SJCRH30 (cell line): ENCODE results near the gene BAZ1A. TPM values are rescaled to one million over a fixed set of nuclear protein-coding genes. Genes with fewer than 3 reads are reported as not detected.

ENCODE experiments used
- DNase-seq, 2 experiments: peaks; one replicate each; pipeline ENCODE4 v3.0.0-alpha.2; 2015 to 2020
- H3K27ac ChIP-seq: fragments of 250-450 bp; sonication (Bioruptor Pico); 2 replicates; pipeline ENCODE4 v1.5.1; 2020; ENCODE audit warnings: mild to moderate bottlenecking, moderate library complexity
- H3K27me3 ChIP-seq: fragments of 250-450 bp; sonication (Bioruptor Pico); 2 replicates; pipeline ENCODE4 v1.5.1; 2020; ENCODE audit warnings: mild to moderate bottlenecking, moderate library complexity
- H3K36me3 ChIP-seq: fragments of 250-450 bp; sonication (Bioruptor Pico); 2 replicates; pipeline ENCODE4 v1.5.1; 2020; ENCODE audit warnings: mild to moderate bottlenecking, moderate library complexity
- H3K4me1 ChIP-seq: fragments of 250-450 bp; sonication (Bioruptor Pico); 2 replicates; pipeline ENCODE4 v1.5.1; 2020; ENCODE audit warnings: mild to moderate bottlenecking, moderate library complexity
- H3K4me3 ChIP-seq: fragments of 250-450 bp; sonication (Bioruptor Pico); 2 replicates; pipeline ENCODE4 v1.5.1; 2020; ENCODE audit warnings: mild to moderate bottlenecking, moderate library complexity
- H3K9me3 ChIP-seq: fragments of 250-450 bp; sonication (Bioruptor Pico); replicated peaks from 2 replicates; pipeline ENCODE4 v1.5.1; 2020; ENCODE audit warnings: mild to moderate bottlenecking, moderate library complexity
- total RNA-seq: library from RNA; depleted of rRNA; stranded (reverse); fragments of >200 nt; shearing (Covaris generic); gene quantifications from 2 replicates; pipeline ENCODE4 v1.2.3, GENCODE V29; 2014

BAZ1A gene
- total RNA-seq, 1 experiment from 2014 or later, result 60.8 TPM

DNA sequence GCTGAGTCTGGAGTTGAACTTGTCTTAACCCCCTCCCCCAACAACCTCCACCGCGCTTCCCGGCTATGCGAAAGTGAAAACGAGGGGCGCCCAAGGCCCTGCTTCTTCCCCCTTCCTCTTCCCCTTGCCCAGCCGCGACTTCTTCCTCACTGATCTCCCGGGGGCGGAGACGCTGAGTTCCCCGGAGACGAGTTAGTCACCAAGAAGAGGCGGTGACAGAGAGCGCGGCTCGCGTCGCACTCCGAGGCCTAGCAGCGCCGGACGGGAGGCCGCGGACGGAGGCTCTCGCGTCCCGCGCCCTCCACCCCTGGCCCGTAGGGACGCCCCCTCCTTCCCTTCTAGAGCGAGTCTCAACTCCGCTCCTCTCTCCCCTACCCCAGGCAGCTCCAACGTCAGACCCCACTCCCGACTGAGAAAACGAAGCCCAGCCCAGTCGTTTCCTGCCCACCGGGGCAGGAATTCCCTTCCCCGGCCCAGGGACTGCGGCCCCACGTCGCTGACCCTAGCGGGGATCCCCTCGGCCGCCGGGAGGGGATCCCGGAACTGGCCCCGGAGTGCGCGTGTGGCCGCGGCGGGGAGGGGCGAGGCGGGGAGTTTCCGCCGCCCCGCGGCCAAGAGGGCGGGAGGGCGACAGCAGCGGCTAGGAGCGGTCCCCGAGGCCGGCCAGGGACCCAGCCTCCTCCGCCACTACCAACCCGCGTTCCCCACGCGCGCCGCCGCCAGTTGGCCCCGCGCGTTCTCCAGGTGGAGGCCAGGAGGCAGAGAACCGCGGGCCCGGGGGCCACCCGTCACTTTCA lies 1.4 kb downstream of the BAZ1A start:
- Histone ChIP-seq H3K9me3 (no peaks in the 10 kb centered on the region), H3K4me3 (peak overlapping the region; percentile 85), H3K27me3 (no peaks in the 10 kb centered on the region), H3K27ac (peak overlapping the region; percentile 76), H3K4me1 (peaks cover 4% of the 10 kb centered on the region; the same call in 1 of the 2 replicates), H3K36me3 (0 out of 2 replicates have a peak, but pooled peaks cover 8% of the 10 kb centered on the region)
- peak; percentile 82 to 83 for DNase-seq

DNA sequence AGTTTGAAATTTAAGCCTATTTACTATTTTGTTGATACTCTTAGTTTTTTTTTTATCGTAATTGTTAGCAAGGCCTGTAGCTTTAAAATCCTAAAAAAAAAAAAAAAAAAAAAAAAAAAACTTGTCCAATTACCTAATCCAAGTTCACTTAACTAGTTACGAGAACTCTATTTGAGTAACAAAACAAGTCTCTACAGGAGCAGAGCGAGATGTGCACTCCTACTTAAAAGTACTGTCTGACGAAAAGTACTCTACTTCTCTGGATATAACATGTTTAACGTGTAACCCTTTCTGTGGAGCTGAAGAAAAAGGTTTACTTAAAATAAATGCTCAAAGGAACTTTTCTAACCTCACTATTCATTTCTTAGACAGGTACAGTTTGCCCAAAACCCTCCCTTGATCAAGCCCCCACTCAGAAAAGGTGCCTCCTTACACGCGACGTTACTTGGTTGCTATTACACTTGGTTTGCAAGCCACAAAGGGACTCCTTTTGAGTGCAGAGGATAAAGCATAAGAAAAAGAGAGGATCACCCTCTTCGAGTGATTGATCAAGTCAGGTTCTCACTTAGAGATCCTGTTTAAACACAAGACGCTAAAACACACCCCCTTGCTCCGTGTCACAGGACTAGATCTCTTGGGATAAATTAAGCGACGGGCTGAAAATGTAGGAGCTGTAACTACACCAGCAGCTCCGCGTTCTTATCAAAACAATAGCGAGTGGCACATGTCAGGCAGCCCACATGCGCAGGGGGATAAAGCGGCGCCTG lies 2.2 kb downstream of the BAZ1A start:
- H3K4me3 ChIP-seq, result peak overlapping the region; percentile 85
- peaks cover 4% of the 10 kb centered on the region; the same call in 1 of the 2 replicates for H3K4me1 ChIP-seq
- H3K36me3 ChIP-seq, result 0 out of 2 replicates have a peak, but pooled peaks cover 9% of the 10 kb centered on the region
- no peaks in the 10 kb centered on the region for H3K9me3 ChIP-seq
- H3K27ac ChIP-seq, result peak overlapping the region; percentile 76
- H3K27me3 ChIP-seq, result no peaks in the 10 kb centered on the region
- no peak for DNase-seq

DNA sequence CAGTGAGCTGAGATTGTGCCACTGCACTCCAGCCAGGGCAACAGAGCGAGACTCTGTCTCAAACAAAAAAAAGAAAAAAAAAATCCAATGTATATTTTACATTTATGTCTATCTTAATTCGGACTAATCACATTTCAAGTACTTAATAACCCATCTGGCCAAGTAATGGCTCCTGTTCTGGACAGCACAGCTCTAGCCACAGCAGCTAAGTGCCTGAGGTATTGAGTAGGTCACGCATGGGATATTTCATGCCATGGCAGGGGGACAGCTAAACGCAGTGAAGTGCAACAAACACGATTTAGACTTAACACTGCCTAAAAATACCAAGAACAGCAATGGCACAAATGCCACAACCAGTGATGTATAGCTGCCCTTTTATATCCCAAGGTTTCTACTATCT lies 8.0 kb downstream of the BAZ1A start:
- no peak overlapping the region for H3K27ac ChIP-seq
- peaks cover 28% of the 10 kb centered on the region for H3K36me3 ChIP-seq
- H3K9me3 ChIP-seq, result no peaks in the 10 kb centered on the region
- no peak for DNase-seq
- no peak overlapping the region for H3K4me3 ChIP-seq
- H3K4me1 ChIP-seq, result no peaks in the 10 kb centered on the region
- no peaks in the 10 kb centered on the region for H3K27me3 ChIP-seq

DNA sequence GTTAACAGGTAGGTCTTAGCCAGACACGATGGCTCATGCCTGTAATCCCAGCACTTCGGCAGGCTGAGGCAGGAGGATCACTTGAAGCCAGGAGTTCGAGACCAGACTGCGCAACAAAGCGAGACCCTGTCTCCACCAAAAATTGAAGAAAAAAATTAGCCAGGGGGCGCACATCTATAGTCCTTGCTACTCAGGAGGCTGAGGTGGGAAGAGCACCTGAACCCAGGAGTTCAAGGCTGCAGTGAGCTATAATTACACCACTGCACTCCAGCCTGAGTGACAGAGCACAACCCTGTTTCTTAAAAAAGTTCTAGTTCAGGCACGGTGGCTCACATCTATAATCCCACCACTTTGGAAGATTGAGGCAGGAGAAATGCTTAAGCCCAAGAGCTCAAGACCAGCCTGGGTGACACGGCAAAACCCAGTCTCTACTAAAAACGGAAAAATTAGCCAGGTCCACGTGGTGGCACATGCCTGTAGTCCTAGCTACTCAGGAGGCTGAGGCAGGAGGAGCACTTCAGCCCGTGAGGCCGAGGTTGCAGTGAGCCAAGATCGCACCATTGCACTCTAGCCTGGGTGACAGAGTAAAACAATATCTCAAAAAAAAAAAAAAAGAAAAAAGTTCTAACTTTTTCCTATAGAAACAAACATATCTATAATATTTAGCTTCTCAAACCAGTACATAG lies 9.1 kb downstream of the BAZ1A start:
- DNase-seq, result no peak
- no peak overlapping the region for H3K4me3 ChIP-seq
- no peak overlapping the region for H3K27ac ChIP-seq
- peaks cover 35% of the 10 kb centered on the region for H3K36me3 ChIP-seq
- no peaks in the 10 kb centered on the region for H3K9me3 ChIP-seq
- no peaks in the 10 kb centered on the region for H3K4me1 ChIP-seq
- no peaks in the 10 kb centered on the region for H3K27me3 ChIP-seq

DNA sequence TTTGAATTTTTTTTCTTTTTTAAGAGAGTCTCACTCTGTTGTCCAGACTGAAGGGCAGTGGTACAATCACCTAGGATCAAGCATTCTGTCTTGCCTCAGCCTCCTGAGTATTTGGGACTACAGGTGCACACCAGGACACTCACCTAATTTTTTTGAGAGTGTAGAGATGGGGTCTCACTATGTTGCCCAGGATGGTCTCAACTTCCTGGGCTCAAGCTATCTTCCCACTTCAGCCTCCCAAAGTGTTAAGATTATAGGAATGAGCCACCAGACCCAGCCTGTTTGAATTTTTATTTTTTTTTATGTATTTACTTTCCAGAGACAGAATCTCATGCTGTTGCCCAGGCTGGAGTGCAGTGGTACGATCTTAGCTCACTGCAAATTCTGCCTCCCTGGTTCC lies 11.3 kb downstream of the BAZ1A start:
- H3K27me3 ChIP-seq, result no peaks in the 10 kb centered on the region
- no peaks in the 10 kb centered on the region for H3K9me3 ChIP-seq
- H3K4me3 ChIP-seq, result no peak overlapping the region
- no peak for DNase-seq
- H3K36me3 ChIP-seq, result peaks cover 40% of the 10 kb centered on the region
- H3K4me1 ChIP-seq, result no peaks in the 10 kb centered on the region
- H3K27ac ChIP-seq, result no peak overlapping the region

DNA sequence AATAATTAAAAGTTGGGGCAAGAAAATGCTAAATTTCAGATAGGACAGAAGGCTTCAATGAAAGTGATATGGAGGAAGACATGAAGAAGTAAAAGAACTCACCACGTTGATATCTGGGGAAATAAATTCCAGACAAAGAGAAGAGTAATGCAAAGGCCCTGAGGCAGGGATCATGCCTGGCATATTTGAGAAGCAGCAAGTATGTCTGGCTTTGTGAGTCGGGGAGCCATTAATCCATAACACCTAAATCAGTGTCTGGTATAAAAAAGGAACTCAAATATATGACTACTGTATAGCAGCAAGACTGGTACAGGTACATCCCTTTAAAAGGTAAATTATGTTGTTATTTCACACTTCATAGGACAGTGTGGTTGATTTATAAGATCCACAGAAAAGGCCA lies 16.4 kb downstream of the BAZ1A start:
- Histone ChIP-seq H3K36me3 (peaks cover 51% of the 10 kb centered on the region), H3K4me1 (no peaks in the 10 kb centered on the region), H3K27me3 (no peaks in the 10 kb centered on the region), H3K27ac (no peak overlapping the region), H3K9me3 (no peaks in the 10 kb centered on the region), H3K4me3 (no peak overlapping the region)
- no peak for DNase-seq

DNA sequence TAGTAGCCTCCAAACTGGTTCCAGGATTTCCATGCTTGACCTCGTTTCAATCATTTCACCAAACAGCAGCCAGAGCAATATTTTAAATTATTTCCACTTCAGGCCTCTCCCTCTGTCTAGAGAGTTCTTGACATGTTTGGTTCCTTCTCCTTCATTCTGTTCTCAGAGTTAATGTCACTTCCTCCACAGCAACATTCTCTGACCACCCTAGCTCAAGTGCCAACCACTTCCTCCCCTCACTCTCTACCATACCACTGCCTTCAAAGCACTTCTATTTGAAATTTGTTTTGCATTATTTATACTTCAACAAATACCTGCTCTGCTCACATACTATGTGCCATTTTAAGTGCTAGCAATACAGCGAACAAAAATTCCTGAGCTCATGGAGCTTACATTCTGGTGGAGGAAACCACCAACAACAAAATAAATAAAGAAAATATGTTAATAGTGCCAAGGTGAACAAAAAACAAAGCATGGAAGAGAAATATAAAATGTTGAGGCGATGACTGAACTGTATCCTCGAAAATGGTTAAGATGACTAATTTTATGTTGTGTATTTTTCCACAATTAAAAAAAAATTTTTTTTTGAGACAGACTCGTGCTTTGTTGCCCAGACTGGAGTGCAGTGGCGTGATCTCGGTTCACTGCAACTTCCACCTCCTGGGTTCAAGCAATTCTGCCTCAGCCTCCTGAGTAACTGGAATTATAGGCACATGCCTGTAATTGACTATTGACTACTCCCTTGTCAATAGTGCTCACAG lies 17.3 kb downstream of the BAZ1A start:
- no peak overlapping the region for H3K27ac ChIP-seq
- peaks cover 59% of the 10 kb centered on the region for H3K36me3 ChIP-seq

DNA sequence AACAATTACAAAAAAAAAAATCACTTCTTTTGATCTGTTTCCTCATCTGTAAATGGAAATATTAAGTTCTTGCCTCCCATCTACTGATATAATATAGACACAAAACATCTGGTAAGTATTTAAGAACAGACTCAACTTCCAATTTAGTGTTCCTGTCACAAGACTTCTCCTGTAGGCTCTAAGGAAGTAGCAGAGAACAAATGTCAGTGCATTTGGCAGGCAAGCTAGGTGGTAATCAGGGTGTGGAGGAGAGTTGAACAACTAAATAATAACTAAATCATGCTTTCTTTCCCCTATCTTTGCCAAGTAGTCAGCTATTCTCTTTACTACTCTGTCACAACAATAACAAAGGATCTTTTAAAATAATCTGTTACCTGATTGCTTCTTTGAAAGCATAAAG lies 22.1 kb downstream of the BAZ1A start:
- no peaks in the 10 kb centered on the region for H3K27me3 ChIP-seq
- no peak overlapping the region for H3K27ac ChIP-seq
- H3K9me3 ChIP-seq, result no peaks in the 10 kb centered on the region
- DNase-seq, result no peak
- peaks cover 47% of the 10 kb centered on the region for H3K36me3 ChIP-seq
- H3K4me3 ChIP-seq, result no peak overlapping the region
- H3K4me1 ChIP-seq, result no peaks in the 10 kb centered on the region

More for the DNA sequence above, 17.3 kb downstream of the BAZ1A start:
- no peaks in the 10 kb centered on the region for H3K9me3 ChIP-seq
- H3K4me3 ChIP-seq, result no peak overlapping the region
- DNase-seq, result no peak
- no peaks in the 10 kb centered on the region for H3K4me1 ChIP-seq
- H3K27me3 ChIP-seq, result no peaks in the 10 kb centered on the region

DNA sequence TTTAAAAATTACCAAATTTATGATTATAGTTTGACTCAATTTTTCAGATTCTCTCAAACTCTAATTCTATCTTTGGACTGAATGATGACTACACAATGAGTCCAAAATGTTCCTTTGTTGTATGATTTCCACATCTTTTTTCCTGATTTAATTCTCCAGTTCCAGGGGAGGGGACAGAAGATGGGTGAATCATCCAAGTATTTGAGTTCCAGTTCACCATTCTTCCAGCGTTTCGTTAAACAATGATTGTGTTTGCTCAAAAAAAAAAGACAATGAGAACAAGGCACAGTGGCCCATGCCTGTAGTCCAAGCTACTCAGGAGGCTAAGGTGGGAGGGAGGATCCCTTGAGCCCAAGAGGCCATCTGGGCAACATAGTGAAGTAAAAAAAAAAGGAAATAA lies 23.8 kb downstream of the BAZ1A start:
- no peaks in the 10 kb centered on the region for H3K9me3 ChIP-seq
- H3K27ac ChIP-seq, result no peak overlapping the region
- H3K27me3 ChIP-seq, result no peaks in the 10 kb centered on the region
- no peaks in the 10 kb centered on the region for H3K4me1 ChIP-seq
- no peak for DNase-seq
- H3K4me3 ChIP-seq, result no peak overlapping the region
- H3K36me3 ChIP-seq, result peaks cover 43% of the 10 kb centered on the region

DNA sequence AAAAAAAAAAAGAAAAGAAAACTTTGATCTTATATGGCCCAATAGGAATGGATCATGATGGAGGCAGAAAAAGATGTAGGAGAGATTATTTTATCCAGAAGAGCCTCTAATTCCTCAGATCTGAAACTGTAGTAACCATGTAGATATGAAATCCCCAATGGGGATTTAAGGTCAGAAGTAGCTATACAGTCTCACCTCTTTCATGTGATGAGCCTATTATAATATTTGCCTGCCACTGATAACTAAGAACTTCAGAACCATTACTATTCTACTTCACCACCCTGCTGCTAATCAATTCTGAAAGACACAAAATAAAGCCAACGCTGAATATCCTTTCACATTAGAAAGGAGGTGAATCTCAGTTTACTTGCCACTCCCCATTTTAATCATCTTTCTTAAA lies 29.3 kb downstream of the BAZ1A start:
- no peak for DNase-seq
- Histone ChIP-seq H3K36me3 (peaks cover 33% of the 10 kb centered on the region), H3K27me3 (no peaks in the 10 kb centered on the region), H3K4me1 (no peaks in the 10 kb centered on the region), H3K4me3 (no peak overlapping the region), H3K9me3 (no peaks in the 10 kb centered on the region), H3K27ac (no peak overlapping the region)

DNA sequence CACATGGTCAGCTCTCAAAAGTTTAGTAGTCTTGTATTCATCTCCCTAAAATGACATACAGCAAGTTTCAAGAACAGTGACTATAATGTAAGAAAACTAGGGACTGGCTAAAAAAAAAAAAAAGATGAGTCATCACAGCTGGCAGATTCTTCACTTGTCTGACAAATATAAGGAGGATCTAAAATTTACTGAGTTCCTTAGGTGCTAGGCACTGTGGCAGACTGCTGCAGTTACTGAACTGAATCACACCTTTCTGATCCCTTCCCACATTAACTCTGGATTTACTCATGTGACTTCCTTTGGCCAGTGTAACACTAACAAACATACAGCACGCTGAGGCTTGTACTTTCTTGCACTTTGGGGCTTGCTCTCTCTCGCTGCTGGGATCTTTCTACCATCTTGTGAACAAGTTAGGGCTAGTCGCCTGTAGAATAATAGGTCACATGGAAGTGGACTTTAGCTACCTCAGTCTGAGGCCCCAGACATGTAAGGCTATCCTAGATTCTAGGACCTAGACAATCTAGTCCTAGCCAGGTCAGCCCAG lies 32.1 kb downstream of the BAZ1A start:
- Histone ChIP-seq H3K4me1 (no peaks in the 10 kb centered on the region), H3K27ac (no peak overlapping the region)
- peak in 1 of 2 experiments; percentile 31 for DNase-seq

DNA sequence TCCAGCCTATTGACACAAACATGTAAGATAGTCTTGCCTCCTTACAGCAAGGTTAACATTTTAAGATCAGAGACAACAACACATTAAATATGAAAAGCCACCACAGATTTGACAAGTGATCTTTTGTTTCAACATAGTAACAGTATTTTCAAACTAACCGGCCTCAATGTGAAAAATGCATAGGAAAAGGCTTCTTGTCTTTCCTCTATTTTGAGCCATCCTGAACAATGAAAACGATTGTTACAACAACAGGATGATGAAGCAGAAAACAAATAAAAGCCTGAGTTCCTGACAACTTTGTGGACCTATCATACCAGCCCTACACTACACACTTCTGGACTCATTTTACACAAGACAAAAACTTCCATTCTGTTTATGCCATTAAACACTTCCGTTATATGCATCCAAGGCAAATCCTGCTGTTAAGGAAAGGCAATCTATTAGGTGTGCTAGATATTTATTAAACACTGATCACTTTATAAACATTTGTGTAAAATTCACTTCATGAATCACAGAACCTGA lies 37.3 kb downstream of the BAZ1A start:
- H3K9me3 ChIP-seq, result no peaks in the 10 kb centered on the region
- H3K27me3 ChIP-seq, result no peaks in the 10 kb centered on the region
- H3K36me3 ChIP-seq, result peaks cover 20% of the 10 kb centered on the region
- no peak overlapping the region for H3K27ac ChIP-seq
- no peaks in the 10 kb centered on the region for H3K4me1 ChIP-seq
- H3K4me3 ChIP-seq, result no peak overlapping the region
- no peak for DNase-seq

More for the DNA sequence above, 32.1 kb downstream of the BAZ1A start:
- no peaks in the 10 kb centered on the region for H3K9me3 ChIP-seq
- no peak overlapping the region for H3K4me3 ChIP-seq
- H3K27me3 ChIP-seq, result no peaks in the 10 kb centered on the region
- peaks cover 30% of the 10 kb centered on the region for H3K36me3 ChIP-seq

DNA sequence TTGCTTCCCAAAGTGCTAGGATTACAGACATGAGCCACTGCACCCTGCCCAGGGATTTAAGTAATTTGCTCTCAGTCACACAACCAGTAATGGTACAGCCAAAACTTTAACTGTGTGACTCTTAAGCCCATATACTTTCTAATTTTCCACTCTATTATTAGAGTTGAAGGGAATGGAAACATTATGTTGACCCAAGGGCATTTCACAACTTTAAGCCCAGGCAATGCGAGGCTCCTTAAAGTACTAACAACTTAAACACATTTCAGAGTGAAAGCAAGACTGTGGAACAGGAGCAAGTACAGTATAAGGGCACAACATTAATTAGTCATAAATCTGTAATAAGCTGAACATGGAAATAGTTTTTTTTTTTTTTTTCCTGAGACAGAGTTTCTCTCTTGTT lies 39.8 kb downstream of the BAZ1A start:
- H3K4me1 ChIP-seq, result no peaks in the 10 kb centered on the region
- no peak for DNase-seq
- no peaks in the 10 kb centered on the region for H3K9me3 ChIP-seq
- H3K27ac ChIP-seq, result no peak overlapping the region
- H3K36me3 ChIP-seq, result peaks cover 17% of the 10 kb centered on the region
- H3K4me3 ChIP-seq, result no peak overlapping the region
- no peaks in the 10 kb centered on the region for H3K27me3 ChIP-seq
